Measurements from ENCODE around the gene GALNT13.

GRCh38 chr2:153873052-153874048 lies 1.6 kb downstream of the GALNT13 start:
- TF ChIP-seq CERS6 (CRISPR knock-in tag; IDR thresholded peaks at IDR 0.05) (no peak), FOXC1 (CRISPR knock-in tag; IDR thresholded peaks at IDR 0.05; ENCODE audit: borderline replicate concordance) (no peak), CBFB (CRISPR knock-in tag; IDR thresholded peaks at IDR 0.05) (no peak), POLR2AphosphoS5 (IDR thresholded peaks at IDR 0.05; ENCODE audit: low read depth, low read length) (no peak), ZNF225 (CRISPR knock-in tag; IDR thresholded peaks at IDR 0.05) (no peak), ZNF572 (CRISPR knock-in tag; IDR thresholded peaks at IDR 0.05) (no peak), CBX5 (CRISPR knock-in tag; IDR thresholded peaks at IDR 0.05; ENCODE audit: borderline replicate concordance) (no peak), MZF1 (CRISPR knock-in tag; IDR thresholded peaks at IDR 0.05; ENCODE audit: borderline replicate concordance) (no peak), EZH2 (conservative IDR thresholded peaks at IDR 0.05; ENCODE audit: low read depth, low read length) (no peak), ZNF678 (CRISPR knock-in tag; IDR thresholded peaks at IDR 0.05) (no peak), PHB2 (IDR thresholded peaks at IDR 0.05; ENCODE audit: partially characterized antibody) (no peak)
